Right atrium auricular region (tissue), 2 donors: ENCODE measurements around the gene VPS29. TPM values are rescaled to one million over a fixed set of nuclear protein-coding genes. Genes with fewer than 3 reads are reported as not detected.
"Not testable (repeated sequence)": the region's sequence is repeated elsewhere in the genome, so short reads cannot be mapped to it uniquely, and the experiment has no call there.

ENCODE experiments used
- DNase-seq: peaks from one replicate; pipeline ENCODE4 v3.0.0-alpha.2; 2019; ENCODE audit warnings: low spot score
- H3K27ac ChIP-seq, 2 donors: fragments of 200-600 bp; sonication (generic); 1 replicate in 1 of 2; 2 replicates in 1 of 2; pipeline ENCODE4 v1.5.1; 2016 to 2019
- H3K27me3 ChIP-seq, 2 donors: fragments of 200-600 bp; sonication (generic); one replicate each; pipeline versions ENCODE4 v1.5.1 to v1.6.0; 2017 to 2019
- H3K36me3 ChIP-seq: fragments of 200-600 bp; sonication (generic); one replicate; pipeline ENCODE4 v1.5.1; 2016
- H3K4me1 ChIP-seq, 2 donors: fragments of 200-600 bp; sonication (generic); one replicate each; pipeline versions ENCODE4 v1.5.1 to v1.6.0; 2017 to 2019
- H3K4me3 ChIP-seq, 2 donors: fragments of 200-600 bp; sonication (generic); 1 replicate in 1 of 2; 2 replicates in 1 of 2; pipeline ENCODE4 v1.5.1; 2017 to 2019; ENCODE audit warnings: mild to moderate bottlenecking in 1 of 2, moderate library complexity in 1 of 2
- H3K9me3 ChIP-seq, 2 donors: fragments of 200-600 bp; sonication (generic); one replicate each; pipeline ENCODE4 v1.5.1; 2019
- CTCF ChIP-seq, 2 donors: fragments of 200-600 bp; sonication (generic); IDR thresholded peaks; one replicate each; pipeline ENCODE4 v1.5.1; 2019; ENCODE audit warnings: antibody characterized with exemption in 2 of 2
- total RNA-seq, 2 donors: library from RNA; depleted of rRNA; stranded (reverse); fragments of >200 nt; gene quantifications; one replicate each; pipeline ENCODE4 v1.1.0, GENCODE V29; 2016

VPS29 gene
- total RNA-seq, 2 donors from 2014 or later, result 65.7 to 96.1 TPM

- no peaks in the 10 kb centered on the region for H3K27me3 ChIP-seq
- peaks cover 13% of the 10 kb centered on the region for H3K36me3 ChIP-seq
- TF ChIP-seq CTCF (IDR thresholded peaks at IDR 0.05), result no peak
- H3K4me1 ChIP-seq, result peaks cover 0 to 64% of the 10 kb centered on the region in 2 donors
- DNase-seq, result no peak
- peak overlapping the region; percentile 82 to 87 for H3K27ac ChIP-seq
- H3K9me3 ChIP-seq, result no peaks in the 10 kb centered on the region
- H3K4me3 ChIP-seq, result no peak overlapping the region
Measured at GRCh38 chr12:110546339-110546738, 44.4 kb upstream of the VPS29 start.

- no peak overlapping the region for H3K4me3 ChIP-seq
- no peak for DNase-seq
- H3K27ac ChIP-seq, result peak overlapping the region; percentile 82 to 87
- H3K36me3 ChIP-seq, result peaks cover 8% of the 10 kb centered on the region
- no peak for TF ChIP-seq CTCF (IDR thresholded peaks at IDR 0.05)
- H3K9me3 ChIP-seq, result no peaks in the 10 kb centered on the region
- H3K4me1 ChIP-seq, result peaks cover 0 to 64% of the 10 kb centered on the region in 2 donors
- no peaks in the 10 kb centered on the region for H3K27me3 ChIP-seq
Measured at GRCh38 chr12:110545812-110546211, 43.9 kb upstream of the VPS29 start.

DNA sequence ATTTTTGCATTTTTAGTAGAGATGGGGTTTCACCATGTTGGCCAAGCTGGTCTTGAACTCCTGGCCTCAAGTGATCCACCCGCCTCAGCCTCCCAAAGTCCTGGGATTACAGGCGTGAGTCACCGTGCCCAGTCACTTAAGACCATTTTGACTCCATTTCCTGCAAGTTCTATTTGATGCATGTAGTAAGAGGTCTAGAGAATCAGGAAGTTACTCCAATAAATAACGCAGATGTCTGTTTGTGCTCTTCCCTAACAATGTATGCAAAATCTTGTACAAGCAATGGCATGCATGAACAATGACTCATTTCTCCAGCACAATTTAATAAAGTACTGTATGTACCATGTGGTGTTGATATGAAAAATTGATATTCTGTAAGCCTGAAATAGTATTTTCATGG is 43.3 kb upstream of the VPS29 start:
- not testable (repeated sequence) for H3K27me3 ChIP-seq, H3K9me3 ChIP-seq, H3K4me3 ChIP-seq, H3K36me3 ChIP-seq, DNase-seq
- Histone ChIP-seq H3K27ac (peak overlapping the region; percentile 82 to 87), H3K4me1 (peaks cover 0 to 61% of the 10 kb centered on the region in 2 donors)

GRCh38 chr12:110543965-110544364 is 42.1 kb upstream of the VPS29 start:
- no peaks in the 10 kb centered on the region for H3K27me3 ChIP-seq
- H3K36me3 ChIP-seq, result peaks cover 8% of the 10 kb centered on the region
- H3K9me3 ChIP-seq, result no peaks in the 10 kb centered on the region
- no peak for DNase-seq
- H3K27ac ChIP-seq, result peak overlapping the region; percentile 82 to 87
- no peak overlapping the region for H3K4me3 ChIP-seq
- peaks cover 0 to 50% of the 10 kb centered on the region in 2 donors for H3K4me1 ChIP-seq
- no peak for TF ChIP-seq CTCF (IDR thresholded peaks at IDR 0.05)

DNA sequence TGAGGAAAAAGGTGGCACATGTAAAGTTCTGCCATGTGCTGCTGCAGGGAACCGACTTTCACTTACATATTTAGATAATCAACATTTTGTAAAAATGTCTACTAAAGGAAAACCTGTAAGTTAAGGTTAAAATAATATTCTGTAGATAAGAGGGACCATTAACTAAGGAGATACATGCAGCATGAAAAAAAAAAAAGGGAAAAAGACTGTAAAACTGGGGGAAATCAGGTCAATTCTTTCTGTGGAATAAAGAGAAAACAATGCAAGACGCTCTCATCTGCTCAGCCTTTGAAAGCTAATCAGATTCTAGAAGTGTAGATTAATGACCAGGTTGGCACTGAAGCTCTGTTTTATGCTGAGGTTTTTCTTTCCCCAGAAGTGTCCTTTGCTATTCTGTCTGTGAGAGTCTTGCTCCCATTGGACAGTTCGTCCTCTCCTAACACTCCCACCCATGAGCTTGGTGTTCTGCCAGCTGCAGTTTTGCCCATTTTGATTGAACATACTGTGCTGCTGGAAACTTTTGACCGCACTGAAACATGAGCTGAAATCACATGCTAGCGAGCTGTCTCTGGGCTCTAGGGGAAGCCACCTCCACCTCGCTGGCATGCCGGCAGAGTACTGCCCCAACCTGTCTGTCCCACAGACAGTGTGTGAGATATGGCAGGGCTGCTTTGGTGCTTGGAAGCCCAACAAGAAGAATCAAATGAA is 41.5 kb upstream of the VPS29 start:
- Histone ChIP-seq H3K4me3 (no peak overlapping the region), H3K27me3 (no peaks in the 10 kb centered on the region), H3K36me3 (peaks cover 13% of the 10 kb centered on the region), H3K9me3 (no peaks in the 10 kb centered on the region), H3K4me1 (peaks cover 0 to 54% of the 10 kb centered on the region in 2 donors), H3K27ac (peak overlapping the region; percentile 82 to 87)
- DNase-seq, result peak; percentile 96
- TF ChIP-seq CTCF (IDR thresholded peaks at IDR 0.05), result no peak

- DNase-seq, result no peak
- Histone ChIP-seq H3K4me3 (no peak overlapping the region), H3K27ac (peak overlapping the region; percentile 82 to 87), H3K27me3 (no peaks in the 10 kb centered on the region), H3K4me1 (peaks cover 0 to 52% of the 10 kb centered on the region in 2 donors), H3K9me3 (no peaks in the 10 kb centered on the region), H3K36me3 (peaks cover 37% of the 10 kb centered on the region)
- TF ChIP-seq CTCF (IDR thresholded peaks at IDR 0.05), result no peak
Measured at GRCh38 chr12:110540048-110540447, 38.1 kb upstream of the VPS29 start.
